C4-2B (cell line): ENCODE data around the gene HOXD4.

ENCODE experiments used
- H3K27ac ChIP-seq: fragments of 450-650 bp; 2 replicates; pipeline ENCODE4 v1.5.1; 2017
- CTCF ChIP-seq: fragments of 450-650 bp; conservative IDR thresholded peaks from 2 replicates; pipeline ENCODE4 v1.5.1; 2017; ENCODE audit warnings: mild to moderate bottlenecking
- ZFX ChIP-seq: fragments of 450-650 bp; IDR thresholded peaks from 2 replicates; pipeline ENCODE4 v1.6.1; 2017

Gene HOXD4

GRCh38 chr2:176122052-176122682 is 29.2 kb upstream of the HOXD4 start:
- TF ChIP-seq CTCF = no peak
- no peak for TF ChIP-seq ZFX
- H3K27ac ChIP-seq = no peak overlapping the region

GRCh38 chr2:176122683-176123410 is 28.5 kb upstream of the HOXD4 start, which contains the start of gene HOXD9:
HOXD9 (plus strand) TSS chr2:176122719; CDS start chr2:176122769, 50 bp downstream.
- TF ChIP-seq ZFX = no peak
- no peak for TF ChIP-seq CTCF
- H3K27ac ChIP-seq = no peak within 1 kb of the TSS

GRCh38 chr2:176123411-176124109 is 27.8 kb upstream of the HOXD4 start:
- H3K27ac ChIP-seq = no peak overlapping the region

GRCh38 chr2:176124110-176124946 is 27.0 kb upstream of the HOXD4 start:
- H3K27ac ChIP-seq = no peak overlapping the region
- TF ChIP-seq CTCF (no peak), ZFX (no peak)

More at GRCh38 chr2:176123411-176124109, 27.8 kb upstream of the HOXD4 start:
- TF ChIP-seq ZFX = no peak
- no peak for TF ChIP-seq CTCF

GRCh38 chr2:176124947-176125771 is 26.2 kb upstream of the HOXD4 start:
- TF ChIP-seq CTCF (no peak), ZFX (no peak)
- H3K27ac ChIP-seq = no peak overlapping the region

GRCh38 chr2:176125772-176126054 is 25.6 kb upstream of the HOXD4 start:
- no peak for TF ChIP-seq CTCF
- no peak for TF ChIP-seq ZFX
- H3K27ac ChIP-seq = no peak overlapping the region
